Glutamatergic neuron (in vitro differentiated cells): ENCODE data around the gene GJA5. TPM values are rescaled to one million over a fixed set of nuclear protein-coding genes. Genes with fewer than 3 reads are reported as not detected.

Source experiments
- DNase-seq: peaks from one replicate; pipeline ENCODE4 v3.0.0; 2022
- H3K27ac Mint-ChIP-seq: one replicate; pipeline ENCODE4 v1.8.0; 2020; ENCODE audit warnings: mild to moderate bottlenecking, mixed read lengths, inconsistent platforms; ENCODE audit not compliant: unreplicated experiment
- H3K27me3 Mint-ChIP-seq: one replicate; pipeline ENCODE4 v1.8.0; 2020; ENCODE audit warnings: mild to moderate bottlenecking, moderate library complexity, mixed read lengths, inconsistent platforms; ENCODE audit not compliant: unreplicated experiment
- H3K36me3 Mint-ChIP-seq: one replicate; pipeline ENCODE4 v1.8.0; 2020; ENCODE audit warnings: mild to moderate bottlenecking, mixed read lengths, inconsistent platforms; ENCODE audit not compliant: unreplicated experiment
- H3K4me1 Mint-ChIP-seq: one replicate; pipeline ENCODE4 v1.8.0; 2020; ENCODE audit warnings: mild to moderate bottlenecking, low read depth, mixed read lengths, inconsistent platforms; ENCODE audit not compliant: unreplicated experiment
- H3K4me3 Mint-ChIP-seq: one replicate; pipeline ENCODE4 v1.8.0; 2020; ENCODE audit warnings: mild to moderate bottlenecking, mixed read lengths, inconsistent platforms; ENCODE audit not compliant: unreplicated experiment
- H3K9me3 Mint-ChIP-seq: one replicate; pipeline ENCODE4 v1.8.0; 2020; ENCODE audit warnings: mild to moderate bottlenecking, moderate library complexity, mixed read lengths, inconsistent platforms; ENCODE audit not compliant: unreplicated experiment
- total RNA-seq: library from RNA; stranded (reverse); fragmentation: NEBNext Ultra II Directional; extraction: Animal tissue kit (Norgen Biotek cat#: 25700); gene quantifications from one replicate; pipeline ENCODE4 v1.2.1, GENCODE V29; 2021; ENCODE audit not compliant: unreplicated experiment
- TF ChIP-seq, protein P1 (sequence below): fragments of 200-600 bp; sonication (generic); IDR thresholded peaks from one replicate; pipeline ENCODE4 v1.5.0; 2021; ENCODE audit not compliant: partially characterized antibody, unreplicated experiment

The GJA5 gene
- total RNA-seq, 1 donor from 2014 or later: not detected

DNA sequence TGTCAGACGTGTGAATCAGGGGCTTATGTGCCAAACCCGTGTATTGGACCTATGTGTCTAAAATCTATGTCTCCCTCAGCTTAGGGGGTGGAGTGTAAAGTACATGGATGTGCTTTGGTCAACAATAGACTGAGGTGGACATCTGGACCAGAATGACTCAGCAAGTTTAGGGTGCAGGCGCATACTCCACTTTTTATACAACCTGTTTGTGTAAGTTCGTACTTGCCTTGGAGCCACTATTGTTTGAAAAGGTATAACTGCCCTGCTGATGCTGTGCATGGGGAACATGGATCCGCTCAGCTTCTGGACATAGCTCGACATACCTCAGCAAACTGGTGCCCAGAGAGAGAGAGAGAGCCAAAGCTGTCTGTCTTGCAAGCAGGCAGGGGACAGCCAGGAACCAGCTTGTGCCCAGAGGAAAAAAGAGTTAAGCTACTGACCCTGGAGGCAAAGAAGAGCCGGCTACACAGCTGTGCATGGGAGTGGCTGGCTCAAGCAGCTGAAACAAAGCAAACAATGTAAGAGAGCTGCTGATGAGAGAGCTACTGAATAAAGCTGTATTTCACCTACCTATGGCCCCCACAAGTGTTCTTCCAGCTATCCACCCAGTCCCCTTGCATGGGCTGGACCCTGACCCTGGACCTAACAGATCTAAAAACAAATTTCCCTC lies 41.2 kb downstream of the GJA5 start:
- DNase-seq: no peak

DNA sequence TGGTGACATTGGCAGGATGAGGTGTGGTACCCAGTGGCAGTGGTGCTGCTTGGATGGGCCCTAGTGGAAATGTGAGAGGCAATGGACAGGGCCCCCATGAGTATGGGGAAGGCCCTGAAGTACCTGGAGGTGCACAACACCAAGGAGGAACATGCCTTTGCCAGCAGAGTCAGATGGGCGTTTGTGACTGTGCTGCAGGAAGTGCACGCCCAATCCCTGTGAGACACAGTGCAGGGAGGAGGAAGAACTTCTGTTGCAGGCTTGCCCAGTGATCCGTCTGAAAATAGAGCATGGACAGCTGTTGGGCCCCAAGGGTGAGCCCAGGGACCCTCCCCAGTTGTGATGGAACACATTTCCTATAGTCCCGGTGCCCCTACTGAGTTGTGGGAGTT lies 42.7 kb downstream of the GJA5 start:
- H3K36me3 Mint-ChIP-seq: no peaks in the 10 kb centered on the region
- TF ChIP-seq, protein P1, sequence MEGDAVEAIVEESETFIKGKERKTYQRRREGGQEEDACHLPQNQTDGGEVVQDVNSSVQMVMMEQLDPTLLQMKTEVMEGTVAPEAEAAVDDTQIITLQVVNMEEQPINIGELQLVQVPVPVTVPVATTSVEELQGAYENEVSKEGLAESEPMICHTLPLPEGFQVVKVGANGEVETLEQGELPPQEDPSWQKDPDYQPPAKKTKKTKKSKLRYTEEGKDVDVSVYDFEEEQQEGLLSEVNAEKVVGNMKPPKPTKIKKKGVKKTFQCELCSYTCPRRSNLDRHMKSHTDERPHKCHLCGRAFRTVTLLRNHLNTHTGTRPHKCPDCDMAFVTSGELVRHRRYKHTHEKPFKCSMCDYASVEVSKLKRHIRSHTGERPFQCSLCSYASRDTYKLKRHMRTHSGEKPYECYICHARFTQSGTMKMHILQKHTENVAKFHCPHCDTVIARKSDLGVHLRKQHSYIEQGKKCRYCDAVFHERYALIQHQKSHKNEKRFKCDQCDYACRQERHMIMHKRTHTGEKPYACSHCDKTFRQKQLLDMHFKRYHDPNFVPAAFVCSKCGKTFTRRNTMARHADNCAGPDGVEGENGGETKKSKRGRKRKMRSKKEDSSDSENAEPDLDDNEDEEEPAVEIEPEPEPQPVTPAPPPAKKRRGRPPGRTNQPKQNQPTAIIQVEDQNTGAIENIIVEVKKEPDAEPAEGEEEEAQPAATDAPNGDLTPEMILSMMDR: no peak
- DNase-seq: no peak
- no peaks in the 10 kb centered on the region for H3K4me1 Mint-ChIP-seq
- H3K4me3 Mint-ChIP-seq: no peak overlapping the region
- peaks cover 2% of the 10 kb centered on the region for H3K27me3 Mint-ChIP-seq
- H3K9me3 Mint-ChIP-seq: peaks cover 2% of the 10 kb centered on the region
- no peak overlapping the region for H3K27ac Mint-ChIP-seq

More for the DNA sequence above, 41.2 kb downstream of the GJA5 start:
- H3K36me3 Mint-ChIP-seq: no peaks in the 10 kb centered on the region
- no peak overlapping the region for H3K27ac Mint-ChIP-seq
- H3K9me3 Mint-ChIP-seq: peaks cover 2% of the 10 kb centered on the region
- no peaks in the 10 kb centered on the region for H3K4me1 Mint-ChIP-seq
- TF ChIP-seq, protein P1: no peak
- peaks cover 2% of the 10 kb centered on the region for H3K27me3 Mint-ChIP-seq
- no peak overlapping the region for H3K4me3 Mint-ChIP-seq

DNA sequence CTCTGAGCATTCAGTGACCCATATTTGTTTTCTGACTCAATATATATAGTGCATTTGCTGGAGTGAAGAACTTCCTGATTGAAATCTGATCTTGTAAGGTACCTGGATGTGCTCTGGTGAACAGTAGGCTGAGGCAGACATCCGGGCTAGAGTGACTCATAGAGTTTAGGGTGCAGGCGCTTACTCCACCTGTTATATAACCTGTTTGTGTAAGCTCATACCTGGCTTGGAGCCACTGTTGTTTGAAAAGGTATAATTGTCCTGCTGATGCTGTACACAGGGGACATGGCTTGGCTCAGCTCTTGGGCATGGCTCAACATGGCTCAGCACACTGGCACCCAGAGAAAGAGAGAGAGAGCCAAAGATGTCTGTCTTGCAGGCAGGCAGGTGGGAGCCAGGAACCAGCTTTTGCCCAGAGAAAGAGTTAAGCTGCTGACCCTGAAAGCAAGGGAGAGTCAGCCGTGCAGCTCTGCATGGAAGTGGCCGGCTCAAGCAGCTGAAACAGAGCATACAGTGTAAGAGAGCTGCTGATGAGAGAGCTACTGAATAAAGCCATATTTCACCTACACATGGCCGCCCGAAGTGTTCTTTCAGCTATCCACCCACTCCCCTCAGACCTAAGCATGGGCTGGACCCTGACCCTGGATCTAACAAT lies 43.2 kb downstream of the GJA5 start:
- Mint-ChIP-seq H3K27me3 (peaks cover 2% of the 10 kb centered on the region), H3K36me3 (no peaks in the 10 kb centered on the region), H3K9me3 (peaks cover 2% of the 10 kb centered on the region), H3K4me3 (no peak overlapping the region), H3K27ac (no peak overlapping the region), H3K4me1 (no peaks in the 10 kb centered on the region)
- TF ChIP-seq, protein P1: no peak
- no peak for DNase-seq

DNA sequence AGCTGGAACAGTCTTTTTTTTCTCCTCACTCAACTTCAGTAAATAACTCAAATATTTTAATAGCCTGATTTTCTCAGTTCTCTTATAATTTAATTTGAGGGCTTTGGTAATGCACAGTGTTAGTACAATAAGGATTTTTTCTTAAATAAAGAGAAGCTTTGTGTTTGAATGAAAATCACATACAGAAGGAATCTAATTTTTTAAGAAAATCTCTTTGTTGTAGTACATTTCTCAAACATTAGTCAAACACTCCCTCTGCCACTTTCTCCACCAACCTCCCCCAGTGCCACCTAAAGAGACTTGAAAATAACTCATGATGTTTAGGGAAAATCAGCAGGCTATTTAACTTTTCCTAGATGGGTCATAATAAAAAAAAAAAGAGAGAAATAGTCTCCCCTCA lies 47.8 kb downstream of the GJA5 start:
- no peak overlapping the region for H3K27ac Mint-ChIP-seq
- no peaks in the 10 kb centered on the region for H3K36me3 Mint-ChIP-seq
- H3K9me3 Mint-ChIP-seq: peaks cover 1% of the 10 kb centered on the region
- no peaks in the 10 kb centered on the region for H3K4me1 Mint-ChIP-seq
- no peak overlapping the region for H3K4me3 Mint-ChIP-seq
- TF ChIP-seq, protein P1: no peak
- no peaks in the 10 kb centered on the region for H3K27me3 Mint-ChIP-seq
- no peak for DNase-seq

Other genes with a start within 250 kb of the GJA5 start
- 36.7 TPM for gene BCL9, start 219.1 kb downstream of the GJA5 start, total RNA-seq
- gene ACP6, start 90.1 kb downstream of the GJA5 start, total RNA-seq: 3.5 TPM
- gene GJA8, start 142.2 kb upstream of the GJA5 start, total RNA-seq: not detected
- 26.0 TPM for gene GPR89B, start 167.8 kb upstream of the GJA5 start, total RNA-seq